ENCODE data around the gene FGF4. TPM values are rescaled to one million over a fixed set of nuclear protein-coding genes. Genes with fewer than 3 reads are reported as not detected.
"Not testable (repeated sequence)": the region's sequence is repeated elsewhere in the genome, so short reads cannot be mapped to it uniquely, and the experiment has no call there.

FGF4 gene
- total and polyA plus RNA-seq, 7 donors, result not detected

DNA sequence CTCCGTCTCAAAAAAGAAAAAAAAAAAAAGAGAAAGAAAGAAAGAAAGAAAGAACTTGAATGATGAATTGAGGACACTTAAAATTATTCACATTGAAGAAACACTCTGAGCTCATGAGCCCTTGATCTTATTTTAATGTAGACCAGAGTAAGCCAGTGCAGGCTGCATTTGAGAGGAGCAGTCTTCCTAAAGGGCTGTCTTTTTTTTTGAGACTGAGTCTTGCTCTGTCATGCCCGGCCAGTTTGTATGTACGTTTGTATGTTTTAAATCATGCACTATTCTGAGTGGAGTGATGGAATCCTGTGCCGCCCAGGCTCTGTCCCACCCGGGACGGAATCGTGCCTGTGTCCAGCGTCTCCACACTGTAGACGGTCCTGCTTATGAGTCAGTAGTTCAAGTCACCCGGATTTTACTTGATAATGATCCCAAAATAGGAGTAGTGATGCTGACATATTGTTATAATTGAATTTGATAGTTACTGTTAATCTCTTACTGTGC is 9.6 kb downstream of the FGF4 start:
- no peaks in the 10 kb centered on the region for H3K9me3 ChIP-seq
- no peak for TF ChIP-seq CTCF (IDR thresholded peaks at IDR 0.05)
- no peak overlapping the region for H3K4me3 ChIP-seq
- H3K36me3 ChIP-seq (ENCODE audit: insufficient read depth in 1 of 2, low read depth in 1 of 2), result no peaks in the 10 kb centered on the region
- intact Hi-C loops (cut with DNase I), result no loop called here
- ATAC-seq (no peak), DNase-seq (no peak)
- WGBS, 3 donors, result 64 to 70% (median 67%) methylated on average over 10 of the region's 10 CpGs
- no peaks in the 10 kb centered on the region for H3K4me1 ChIP-seq
- peaks cover 0 to 41% (median 11%) of the 10 kb centered on the region in 3 donors for H3K27me3 ChIP-seq (ENCODE audit: insufficient read depth in 3 of 3, low read length in 2 of 3)
- no peak overlapping the region for H3K27ac ChIP-seq

DNA sequence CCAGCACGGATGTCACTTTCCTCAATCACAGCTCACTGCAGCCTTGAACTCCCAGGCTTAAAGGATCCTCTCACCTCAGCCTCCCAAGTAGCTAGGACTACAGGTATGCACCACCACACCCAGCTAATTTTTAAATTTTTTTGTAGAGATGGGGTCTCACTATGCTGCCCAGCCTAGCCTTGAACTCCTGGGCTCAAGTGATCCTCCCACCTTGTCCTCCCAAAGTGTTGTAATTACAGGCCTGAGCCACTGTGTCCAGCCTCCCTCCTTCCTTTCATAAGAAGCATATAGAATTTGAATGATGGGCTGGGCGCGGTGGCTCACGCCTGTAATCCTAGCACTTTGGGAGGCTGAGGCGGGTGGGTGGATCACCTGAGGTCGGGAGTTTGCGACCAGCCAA is 10.2 kb downstream of the FGF4 start:
- H3K4me3 ChIP-seq, result not testable (repeated sequence)

GRCh38 chr11:69760319-69760718 is 14.8 kb downstream of the FGF4 start:
- no peak for DNase-seq
- WGBS, 3 donors, result 39 to 49% (median 48%) methylated on average over 4 of the region's 4 CpGs
- Histone ChIP-seq H3K4me3 (no peak overlapping the region), H3K27me3 (ENCODE audit: insufficient read depth in 3 of 3, low read length in 2 of 3) (peaks cover 0 to 33% (median 10%) of the 10 kb centered on the region in 3 donors), H3K4me1 (no peaks in the 10 kb centered on the region), H3K36me3 (ENCODE audit: insufficient read depth in 1 of 2, low read depth in 1 of 2) (no peaks in the 10 kb centered on the region), H3K27ac (no peak overlapping the region), H3K9me3 (no peaks in the 10 kb centered on the region)
- no peak for ATAC-seq
- intact Hi-C loops (cut with DNase I), result no loop called here
- TF ChIP-seq CTCF (IDR thresholded peaks at IDR 0.05), result no peak

More for the DNA sequence above, 10.2 kb downstream of the FGF4 start:
- H3K27ac ChIP-seq; ATAC-seq; intact Hi-C loops (cut with DNase I); DNase-seq; H3K9me3 ChIP-seq; H3K36me3 ChIP-seq (ENCODE audit: insufficient read depth in 1 of 2, low read depth in 1 of 2); H3K4me1 ChIP-seq: not testable (repeated sequence)
- 82 to 93% (median 89%) methylated on average over 7 of the region's 7 CpGs for WGBS, 3 donors
- peaks cover 0 to 38% (median 11%) of the 10 kb centered on the region in 3 donors for H3K27me3 ChIP-seq (ENCODE audit: insufficient read depth in 3 of 3, low read length in 2 of 3)

DNA sequence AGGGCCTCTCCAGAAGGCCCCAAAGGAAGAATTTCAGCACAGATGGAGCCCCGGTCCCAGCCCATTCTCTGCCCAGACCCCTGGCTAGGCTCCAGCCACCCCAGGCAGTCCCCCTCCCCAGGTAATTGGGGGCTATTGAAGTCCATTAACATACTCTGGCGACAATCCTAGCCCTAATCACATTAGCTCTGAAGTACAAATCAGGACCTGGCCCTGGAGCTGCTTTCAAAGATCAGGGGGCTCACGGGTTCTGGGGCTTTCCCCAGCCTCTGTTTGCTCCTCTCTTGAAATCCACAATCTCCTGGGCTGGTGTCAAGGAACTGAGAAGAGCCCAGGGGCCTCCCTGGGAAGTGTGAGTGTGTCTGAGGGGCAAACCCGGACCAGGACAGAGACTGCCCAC is 22.3 kb downstream of the FGF4 start:
- Histone ChIP-seq H3K4me3 (no peak overlapping the region), H3K27me3 (ENCODE audit: insufficient read depth in 3 of 3, low read length in 2 of 3) (peaks cover 0 to 5% (median 0%) of the 10 kb centered on the region in 3 donors), H3K9me3 (no peaks in the 10 kb centered on the region), H3K4me1 (no peaks in the 10 kb centered on the region), H3K27ac (no peak overlapping the region), H3K36me3 (ENCODE audit: insufficient read depth in 1 of 2, low read depth in 1 of 2) (no peaks in the 10 kb centered on the region)
- no peak for TF ChIP-seq CTCF (IDR thresholded peaks at IDR 0.05)
- WGBS, 3 donors, result 11 to 14% (median 13%) methylated on average over 4 of the region's 4 CpGs
- ATAC-seq (no peak), DNase-seq (no peak)
- intact Hi-C loops (cut with DNase I), result no loop called here

DNA sequence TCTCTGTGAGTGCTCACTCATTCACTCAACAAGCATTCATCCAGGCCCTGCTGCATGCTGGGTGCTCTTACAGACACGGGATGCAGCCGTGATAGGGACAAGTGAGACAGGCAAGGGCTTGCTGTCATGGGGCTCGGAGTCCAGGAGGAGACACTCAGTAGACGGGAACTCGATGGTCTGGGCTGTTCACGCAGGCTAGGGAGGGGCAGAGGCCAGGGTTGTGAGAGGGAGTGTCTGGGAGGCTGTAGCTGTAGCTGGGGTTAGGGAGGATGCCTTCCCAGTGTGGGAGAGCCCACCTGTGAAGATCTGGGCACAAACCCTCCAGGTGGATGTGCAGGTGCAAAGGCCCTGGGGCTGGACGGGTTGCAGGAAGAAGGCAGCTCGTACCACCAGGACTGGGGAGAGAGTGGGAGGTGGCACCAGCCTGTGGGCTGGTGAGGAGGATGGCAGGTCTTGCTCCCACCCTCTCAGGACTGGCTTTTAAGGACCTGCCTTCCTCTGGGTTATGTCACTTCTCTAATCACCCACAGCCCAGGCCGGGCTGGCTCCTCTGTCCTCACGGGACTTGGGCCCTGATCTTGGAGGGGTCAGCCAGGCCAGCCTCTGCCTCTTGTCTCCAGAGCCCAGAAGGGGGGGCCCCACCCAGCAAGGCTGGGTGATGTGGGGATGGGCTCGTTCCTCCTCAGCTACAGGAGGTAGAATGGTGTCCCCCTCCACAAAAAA is 24.1 kb downstream of the FGF4 start:
- Histone ChIP-seq H3K27ac (no peak overlapping the region), H3K4me1 (no peaks in the 10 kb centered on the region), H3K9me3 (no peaks in the 10 kb centered on the region), H3K36me3 (ENCODE audit: insufficient read depth in 1 of 2, low read depth in 1 of 2) (no peaks in the 10 kb centered on the region), H3K27me3 (ENCODE audit: insufficient read depth in 3 of 3, low read length in 2 of 3) (peaks cover 0 to 12% (median 5%) of the 10 kb centered on the region in 3 donors), H3K4me3 (no peak overlapping the region)
- WGBS, 3 donors, result 66 to 73% (median 67%) methylated on average over 11 of the region's 11 CpGs
- ATAC-seq, result no peak
- DNase-seq, result peak in 1 of 2 donors; percentile 9
- no peak for TF ChIP-seq CTCF (IDR thresholded peaks at IDR 0.05)
- intact Hi-C loops (cut with DNase I), result no loop called here
